ENCODE measurements around the gene MAMDC4.
"Not testable (repeated sequence)": the region's sequence is repeated elsewhere in the genome, so short reads cannot be mapped to it uniquely, and the experiment has no call there.

The MAMDC4 gene

DNA sequence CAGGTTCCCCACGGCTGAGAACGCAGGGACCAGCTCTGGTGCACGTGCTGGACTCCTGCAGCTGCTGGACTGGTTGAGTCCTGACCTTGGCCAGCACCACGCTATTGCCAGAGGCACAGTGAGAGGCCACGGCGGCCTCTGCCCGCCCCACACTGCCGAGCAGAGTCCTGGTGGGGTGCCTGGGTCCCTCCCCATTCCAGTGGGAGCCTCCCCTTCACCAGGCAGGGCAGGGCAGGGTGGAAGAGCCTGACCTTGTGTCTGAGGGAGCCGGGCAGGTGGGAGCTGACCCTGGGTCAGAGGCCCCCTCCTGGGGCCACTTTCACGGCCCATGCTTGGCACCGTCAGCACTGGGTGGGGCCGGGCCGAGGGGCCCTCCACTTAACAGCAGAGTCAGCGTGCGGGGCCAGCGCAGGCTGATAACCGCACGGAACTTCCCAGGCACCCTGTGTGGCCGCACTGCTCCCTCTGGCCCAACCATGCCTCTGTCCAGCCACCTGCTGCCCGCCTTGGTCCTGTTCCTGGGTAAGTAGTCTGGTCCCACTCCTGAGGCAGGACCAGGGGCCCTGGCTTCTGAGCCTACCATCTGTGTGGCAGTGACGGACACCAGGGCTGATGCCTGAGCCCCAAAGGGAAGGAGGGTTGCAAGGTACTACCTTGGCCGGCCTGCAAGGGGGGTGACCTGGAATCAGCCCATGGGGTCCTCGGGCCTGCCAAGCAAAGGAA is at the start of gene MAMDC4:
MAMDC4 (plus strand) TSS at position 406 of the 723 bp plus-strand sequence; CDS start at position 477, 71 bp downstream.
- no peak for DNase-seq

DNA sequence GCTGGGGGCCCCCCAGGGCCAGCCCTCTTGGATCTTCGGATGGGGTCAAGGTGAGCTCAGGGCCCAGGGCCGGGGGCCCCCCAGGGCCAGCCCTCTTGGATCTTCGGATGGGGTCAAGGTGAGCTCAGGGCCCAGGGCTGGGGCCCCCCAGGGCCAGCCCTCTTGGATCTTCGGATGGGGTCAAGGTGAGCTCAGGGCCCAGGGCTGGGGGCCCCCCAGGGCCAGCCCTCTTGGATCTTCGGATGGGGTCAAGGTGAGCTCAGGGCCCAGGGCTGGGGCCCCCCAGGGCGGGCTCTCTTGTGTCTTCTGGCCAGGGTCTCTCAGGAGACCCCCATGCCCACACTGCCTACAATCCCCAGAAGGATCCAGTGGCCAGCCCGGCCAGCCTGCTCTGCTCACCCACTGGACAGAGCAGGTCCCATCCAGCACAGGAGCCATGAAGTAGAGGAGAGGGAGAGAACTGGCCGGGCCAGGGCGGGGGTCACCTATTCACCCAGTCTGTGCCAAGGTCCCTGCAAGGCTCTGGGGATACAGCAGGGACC is 49.1 kb upstream of the MAMDC4 start:
- not testable (repeated sequence) for DNase-seq

- no peak for DNase-seq
Observed at GRCh38 chr9:136803551-136804508, 48.3 kb upstream of the MAMDC4 start.

GRCh38 chr9:136804509-136805206 is 47.5 kb upstream of the MAMDC4 start:
- DNase-seq: no peak

GRCh38 chr9:136805207-136805740 is 46.9 kb upstream of the MAMDC4 start:
- DNase-seq: no peak

GRCh38 chr9:136806067-136806466 is 46.1 kb upstream of the MAMDC4 start:
- DNase-seq: no peak

DNA sequence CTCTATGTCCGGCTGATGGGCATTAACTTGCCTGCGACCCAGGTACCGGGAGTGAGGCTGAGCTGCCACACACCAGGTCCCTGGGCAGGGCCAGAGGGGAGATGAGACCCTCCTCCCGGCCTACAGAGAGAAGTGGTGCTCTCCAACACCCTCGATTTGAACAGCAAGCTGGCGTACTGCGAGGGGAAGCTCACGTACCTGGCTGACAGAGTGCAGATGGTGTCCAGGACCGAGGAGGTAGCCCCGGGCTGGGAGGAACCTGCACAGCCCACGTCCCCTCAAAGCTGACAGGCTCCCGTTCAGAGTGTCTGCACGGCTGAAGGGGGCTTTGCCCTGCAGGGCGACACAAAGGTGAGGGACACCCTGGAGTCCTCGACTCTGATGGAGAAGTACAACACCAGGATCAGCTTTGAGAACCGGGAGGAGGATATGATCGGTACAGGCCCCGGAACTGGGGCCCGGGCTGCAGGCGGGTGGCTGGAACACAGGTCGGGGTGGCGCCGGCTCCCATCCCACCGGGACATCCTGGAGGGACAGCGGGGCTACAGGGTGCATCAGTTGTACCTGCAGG is 45.4 kb upstream of the MAMDC4 start:
- DNase-seq: no peak

- DNase-seq: peak; percentile 39
Observed at GRCh38 chr9:136807281-136808074, 44.7 kb upstream of the MAMDC4 start, which contains the start of gene RABL6. TSS of gene RABL6 (plus strand) at chr9:136807948. CDS start at chr9:136808197, 249 bp downstream.

- DNase-seq: peak; percentile 28
Observed at GRCh38 chr9:136808075-136808805, 43.9 kb upstream of the MAMDC4 start.

DNA sequence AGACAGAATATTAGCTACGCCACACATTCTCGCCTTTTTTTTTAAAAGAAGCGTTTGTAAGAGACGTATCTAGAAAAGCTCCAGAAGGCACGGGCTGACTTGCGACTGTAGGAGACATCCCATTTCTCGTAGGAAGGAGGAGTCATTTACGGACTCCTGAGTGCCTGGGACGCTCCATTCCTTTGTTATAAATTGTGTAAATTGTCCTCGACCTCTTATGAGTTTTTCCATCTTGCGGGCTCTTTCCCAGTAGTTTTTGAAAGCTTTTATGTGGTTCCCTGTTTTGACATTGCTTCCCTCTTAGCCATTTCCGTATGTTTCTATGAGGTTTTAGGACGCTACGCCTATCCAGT is 43.4 kb upstream of the MAMDC4 start:
- DNase-seq: no peak

- DNase-seq: no peak
Observed at GRCh38 chr9:136814725-136815421, 37.3 kb upstream of the MAMDC4 start.

DNA sequence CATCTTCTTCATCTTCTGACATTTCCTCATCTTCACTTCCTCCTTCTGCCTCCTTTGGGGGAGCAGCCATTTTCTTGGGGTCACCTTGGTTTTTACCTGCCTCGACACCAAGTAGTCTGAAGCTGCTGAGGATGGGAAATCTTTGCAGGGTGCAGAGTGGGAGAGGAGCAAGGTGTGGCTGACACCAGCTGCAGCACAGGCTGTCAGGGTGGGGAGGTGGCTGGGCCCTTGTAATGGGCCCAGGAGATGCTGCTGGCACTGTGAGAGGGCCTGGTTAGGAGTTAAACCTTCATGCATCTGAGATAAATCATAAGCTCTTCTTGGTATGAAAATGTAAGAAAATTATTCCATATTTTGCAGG is 36.7 kb upstream of the MAMDC4 start:
- DNase-seq: no peak

DNA sequence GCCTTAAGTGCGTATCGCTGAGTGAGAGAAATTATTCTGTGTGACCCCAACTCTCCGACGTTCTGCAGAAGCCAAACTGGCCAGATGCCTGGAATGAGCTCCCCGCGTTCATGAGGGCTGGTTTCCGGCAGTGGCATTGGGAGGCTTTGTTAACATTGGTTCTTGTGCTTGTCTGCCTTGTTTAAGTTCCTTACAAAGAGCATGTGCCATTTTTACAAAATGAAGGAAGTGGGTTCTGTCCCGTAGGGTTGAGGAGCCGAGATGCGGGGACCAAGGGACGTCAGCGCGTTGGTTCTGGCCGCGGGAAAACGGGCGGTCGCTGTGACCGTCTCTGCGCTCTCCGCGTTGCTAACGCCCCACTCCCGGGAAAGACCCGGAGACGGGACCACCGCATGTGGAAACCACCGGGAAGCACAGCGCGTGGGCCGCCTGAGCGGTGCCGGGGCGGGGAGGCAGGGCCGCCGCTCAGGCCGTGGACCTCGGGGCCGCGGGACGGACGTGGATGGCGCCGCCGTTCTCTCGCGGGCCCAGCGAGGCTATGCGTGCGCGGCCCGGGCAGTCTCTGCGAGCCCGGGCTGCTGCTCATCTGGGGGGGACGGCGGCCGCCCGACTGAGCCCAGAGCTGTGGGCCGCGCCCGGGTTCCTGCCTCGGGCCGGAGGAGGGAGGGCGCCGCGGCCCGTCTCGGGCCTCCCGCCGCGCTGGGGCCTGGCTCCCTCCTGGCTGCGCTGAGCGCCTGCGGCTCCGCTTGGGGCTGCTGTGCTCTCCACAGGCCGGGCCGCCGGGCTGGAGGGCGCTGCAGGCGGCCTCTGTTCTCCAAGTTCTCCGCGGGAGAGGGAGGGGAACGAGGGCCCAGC is 30.9 kb upstream of the MAMDC4 start:
- no peak for DNase-seq

DNA sequence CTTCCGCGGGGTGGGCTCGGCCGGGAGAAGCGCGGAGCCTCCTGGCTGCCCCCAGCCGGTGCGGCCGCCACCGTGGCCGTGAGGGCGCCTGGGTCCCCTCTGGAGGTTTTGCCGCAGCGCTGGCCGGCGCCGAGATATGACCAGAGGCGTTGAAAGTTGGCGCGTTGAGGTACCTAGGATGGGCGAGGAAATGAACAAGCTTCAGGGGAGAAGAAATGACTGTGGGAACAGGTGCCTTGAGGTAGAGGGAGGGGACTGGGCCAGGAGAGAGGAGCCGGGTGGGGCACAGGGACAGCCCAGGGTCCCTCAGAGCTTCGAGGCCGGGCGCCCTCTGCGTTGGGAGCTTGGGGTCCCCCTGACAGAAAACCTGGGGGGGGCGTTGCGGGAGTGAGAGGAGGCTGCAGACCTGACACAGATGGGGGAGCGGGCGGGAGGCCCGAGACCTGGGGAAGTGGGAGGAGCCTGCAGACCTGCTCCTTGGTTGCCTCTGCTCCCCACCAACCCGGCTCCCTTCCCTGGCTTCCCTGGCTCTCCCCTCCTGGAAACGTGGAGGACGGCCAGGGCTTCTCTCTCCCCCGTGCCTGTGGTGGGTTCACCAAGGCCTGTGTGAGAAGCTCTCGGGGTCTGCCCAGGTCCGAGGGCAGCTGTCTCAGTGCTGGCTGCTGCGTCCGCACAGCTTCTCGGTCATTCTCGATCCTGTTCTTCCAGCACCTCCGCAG is 30.2 kb upstream of the MAMDC4 start:
- no peak for DNase-seq

DNA sequence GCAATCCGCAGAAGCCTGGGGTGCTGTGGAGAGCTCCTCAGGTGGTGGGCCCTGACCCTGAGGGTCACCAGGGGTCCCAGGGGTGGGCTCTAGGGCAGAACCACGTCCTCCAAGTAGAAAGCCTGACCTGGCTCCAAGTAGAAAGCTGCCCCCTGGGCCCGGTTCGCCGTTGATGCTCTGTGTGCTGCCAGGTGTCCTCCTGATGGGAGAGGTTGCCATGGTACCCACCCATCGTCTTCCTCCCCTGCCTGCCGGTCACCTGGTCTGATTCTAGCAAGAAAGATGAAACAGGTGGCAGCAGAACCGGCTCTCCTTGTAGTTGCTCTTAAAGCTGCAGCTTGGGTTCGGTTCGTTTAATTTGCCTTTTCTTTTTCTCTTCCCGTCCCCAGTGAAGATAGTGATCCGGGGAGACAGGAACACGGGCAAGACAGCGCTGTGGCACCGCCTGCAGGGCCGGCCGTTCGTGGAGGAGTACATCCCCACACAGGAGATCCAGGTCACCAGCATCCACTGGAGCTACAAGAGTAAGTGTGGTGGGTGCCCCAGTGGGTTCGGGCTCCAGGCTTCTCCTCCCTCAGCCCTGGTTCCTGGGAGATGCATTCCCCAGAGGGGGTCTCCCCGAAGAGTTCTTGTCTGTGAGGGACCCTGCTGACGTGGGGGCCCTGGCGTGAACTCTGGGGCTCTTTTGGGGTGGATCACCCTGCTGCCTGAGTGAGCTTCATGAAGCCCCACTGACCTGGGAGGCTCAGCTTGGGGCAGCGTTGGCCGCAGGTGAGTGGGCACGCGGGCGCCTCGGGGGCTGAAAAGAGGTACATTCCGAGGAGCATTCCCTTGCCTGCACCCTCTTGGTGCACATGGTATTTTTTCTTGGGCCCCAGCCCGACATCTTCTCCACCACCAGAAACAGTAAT is 28.8 kb upstream of the MAMDC4 start:
- peak; percentile 35 for DNase-seq

DNA sequence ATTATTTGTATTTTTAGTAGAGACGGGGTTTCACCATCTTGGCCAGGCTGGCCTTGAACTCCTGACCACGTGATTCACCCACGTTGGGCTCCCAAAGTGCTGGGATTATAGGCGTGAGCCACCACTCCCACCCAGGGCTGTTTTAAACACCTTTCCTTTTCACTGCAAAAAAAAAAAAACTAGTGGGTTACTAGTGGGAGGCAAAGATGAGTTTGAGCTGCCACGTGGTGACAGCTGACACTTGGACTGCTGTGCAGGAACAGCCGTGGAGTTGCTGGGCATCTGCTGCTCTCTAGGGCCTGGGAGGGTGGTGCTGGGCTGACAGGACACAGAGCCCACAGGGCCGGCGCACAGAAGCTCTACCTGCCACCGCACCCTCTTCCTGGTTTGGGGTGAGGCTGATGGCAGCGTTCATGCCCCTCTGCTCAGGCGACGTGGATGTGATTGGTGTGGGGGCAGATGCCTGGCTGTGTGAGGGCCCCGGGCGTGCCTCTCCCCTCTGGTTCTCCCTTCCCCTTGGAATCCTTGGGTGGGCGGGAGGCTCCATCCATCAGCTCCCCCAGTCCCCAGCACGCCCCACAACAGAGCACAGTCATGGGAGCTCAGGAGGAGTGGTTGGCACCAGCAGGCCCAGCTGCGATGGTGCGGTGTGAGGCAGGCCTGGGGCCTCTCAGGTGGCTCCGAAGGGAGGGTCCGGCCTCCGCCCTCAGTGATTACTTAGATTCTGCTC is 27.5 kb upstream of the MAMDC4 start:
- no peak for DNase-seq

Data from DMS79 (cell line).